Thyroid gland (tissue), 4 donors: Measurements from ENCODE around the gene DYDC2. TPM values are rescaled to one million over a fixed set of nuclear protein-coding genes. Genes with fewer than 3 reads are reported as not detected.
"Not testable (repeated sequence)": the region's sequence is repeated elsewhere in the genome, so short reads cannot be mapped to it uniquely, and the experiment has no call there.

Experiments
- DNase-seq, 2 donors: peaks; one replicate each; pipeline ENCODE4 v3.0.0-alpha.2; 2019
- H3K27ac ChIP-seq, 3 donors: fragments of 200-600 bp; sonication (generic); 1 replicate in 2 of 3; 2 replicates in 1 of 3; pipeline ENCODE4 v1.5.1; 2016 to 2019; ENCODE audit warnings: mild to moderate bottlenecking in 1 of 3, moderate library complexity in 1 of 3
- H3K27me3 ChIP-seq: fragments of 200-600 bp; sonication (generic); one replicate; pipeline ENCODE4 v1.5.1; 2019
- H3K36me3 ChIP-seq, 2 donors: fragments of 200-600 bp; sonication (generic); one replicate each; pipeline ENCODE4 v1.5.1; 2016 to 2019
- H3K4me1 ChIP-seq, 2 donors: fragments of 200-600 bp; sonication (generic); one replicate each; pipeline ENCODE4 v1.5.1; 2017 to 2019
- H3K4me3 ChIP-seq, 3 donors: fragments of 200-600 bp; sonication (generic); replicated peaks in 1 of 3; 1 replicate in 2 of 3; 2 replicates in 1 of 3; pipeline ENCODE4 v1.5.1; 2016; ENCODE audit warnings: mild to moderate bottlenecking in 1 of 3
- H3K9me3 ChIP-seq: fragments of 200-600 bp; sonication (generic); one replicate; pipeline ENCODE4 v1.5.1; 2017
- POLR2A ChIP-seq, 2 donors: fragments of 450-650 bp; IDR thresholded peaks; one replicate each; pipeline ENCODE4 v1.6.1; 2017; ENCODE audit warnings: antibody characterized with exemption in 2 of 2, mild to moderate bottlenecking in 2 of 2, moderate library complexity in 1 of 2
- WGBS, 2 donors: methylation state at CpG; one replicate each; pipeline ENCODE4 v1.1.5; 2017; 5-methylcytosine and 5-hydroxymethylcytosine counted together
- intact Hi-C: fragments of 100-400 bp; cut with DNase I; formaldehyde crosslinking; loops from one replicate; pipeline ENCODE4 v1.15.1; 2023
- total RNA-seq, 4 donors: library from RNA; depleted of rRNA; stranded (reverse); fragments of >200 nt; gene quantifications; one replicate each; pipeline ENCODE4 v1.2.3, GENCODE V29; 2016
- TF ChIP-seq, protein P1 (sequence below), 6 experiments: fragments of 200-600 bp in 3 of 6; fragments of 450-650 bp in 3 of 6; sonication (generic) in 3 of 6; IDR thresholded peaks; one replicate each; pipeline ENCODE4 v1.5.1; 2016 to 2019; ENCODE audit warnings: antibody characterized with exemption in 6 of 6, mild to moderate bottlenecking in 2 of 6, inconsistent platforms in 1 of 6, moderate library complexity in 1 of 6

The DYDC2 gene
- total RNA-seq, 4 donors from 2014 or later = not detected

DNA sequence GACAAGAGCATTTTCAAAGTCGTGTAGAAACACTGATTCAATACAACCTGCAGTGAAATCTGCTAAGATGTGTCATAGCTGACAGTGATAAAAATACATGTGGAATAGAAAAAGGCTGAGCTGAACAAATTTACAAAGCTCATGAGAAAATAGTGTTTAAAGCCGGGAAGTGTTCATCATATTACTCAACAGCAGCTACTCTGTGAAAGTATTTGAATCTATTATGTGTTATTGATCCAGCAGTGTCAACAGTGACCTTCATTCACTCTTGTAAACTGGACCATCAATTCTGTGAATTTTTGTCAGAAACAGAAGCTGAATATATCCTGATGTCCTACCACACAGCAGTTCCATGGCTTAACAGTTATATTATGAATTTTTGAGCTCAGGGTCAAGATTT lies 11.7 kb upstream of the DYDC2 start:
- Histone ChIP-seq H3K4me1 (no peaks in the 10 kb centered on the region), H3K4me3 (no peak overlapping the region), H3K9me3 (no peaks in the 10 kb centered on the region), H3K27ac (no peak overlapping the region), H3K27me3 (no peaks in the 10 kb centered on the region), H3K36me3 (no peaks in the 10 kb centered on the region)
- no peak for DNase-seq
- TF ChIP-seq, protein P1, sequence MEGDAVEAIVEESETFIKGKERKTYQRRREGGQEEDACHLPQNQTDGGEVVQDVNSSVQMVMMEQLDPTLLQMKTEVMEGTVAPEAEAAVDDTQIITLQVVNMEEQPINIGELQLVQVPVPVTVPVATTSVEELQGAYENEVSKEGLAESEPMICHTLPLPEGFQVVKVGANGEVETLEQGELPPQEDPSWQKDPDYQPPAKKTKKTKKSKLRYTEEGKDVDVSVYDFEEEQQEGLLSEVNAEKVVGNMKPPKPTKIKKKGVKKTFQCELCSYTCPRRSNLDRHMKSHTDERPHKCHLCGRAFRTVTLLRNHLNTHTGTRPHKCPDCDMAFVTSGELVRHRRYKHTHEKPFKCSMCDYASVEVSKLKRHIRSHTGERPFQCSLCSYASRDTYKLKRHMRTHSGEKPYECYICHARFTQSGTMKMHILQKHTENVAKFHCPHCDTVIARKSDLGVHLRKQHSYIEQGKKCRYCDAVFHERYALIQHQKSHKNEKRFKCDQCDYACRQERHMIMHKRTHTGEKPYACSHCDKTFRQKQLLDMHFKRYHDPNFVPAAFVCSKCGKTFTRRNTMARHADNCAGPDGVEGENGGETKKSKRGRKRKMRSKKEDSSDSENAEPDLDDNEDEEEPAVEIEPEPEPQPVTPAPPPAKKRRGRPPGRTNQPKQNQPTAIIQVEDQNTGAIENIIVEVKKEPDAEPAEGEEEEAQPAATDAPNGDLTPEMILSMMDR (IDR thresholded peaks at IDR 0.05) = no peak
- no peak for TF ChIP-seq POLR2A (IDR thresholded peaks at IDR 0.05)
- intact Hi-C loops = no loop called here
- 67 to 73% methylated on average over 2 of the region's 2 CpGs for WGBS, 2 donors

DNA sequence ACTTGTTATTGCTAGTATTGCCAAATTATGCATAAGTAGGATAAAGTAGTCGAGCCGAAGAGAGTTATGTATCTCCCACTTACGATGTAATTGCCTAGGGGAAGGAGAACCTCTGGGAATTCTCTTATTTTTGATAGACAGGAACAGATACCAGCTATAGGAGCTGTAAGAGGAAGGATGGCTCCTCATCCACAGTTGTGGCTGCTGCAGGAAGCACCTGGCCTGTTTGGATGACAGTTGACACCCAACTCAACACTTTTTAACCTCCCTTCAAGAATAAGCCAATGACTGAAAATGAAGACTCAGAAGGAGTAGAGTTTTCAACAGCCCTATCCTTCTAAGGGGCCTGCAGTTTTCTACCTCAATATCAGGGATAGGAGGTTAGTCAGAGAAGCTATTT lies 6.3 kb upstream of the DYDC2 start:
- WGBS, 2 donors = 87 to 89% methylated on average over 3 of the region's 3 CpGs
- intact Hi-C loops = no loop called here
- DNase-seq = no peak
- no peaks in the 10 kb centered on the region for H3K4me1 ChIP-seq
- H3K36me3 ChIP-seq = no peaks in the 10 kb centered on the region
- H3K27ac ChIP-seq = no peak overlapping the region
- H3K9me3 ChIP-seq = no peaks in the 10 kb centered on the region
- no peak overlapping the region for H3K4me3 ChIP-seq
- TF ChIP-seq, protein P1 (IDR thresholded peaks at IDR 0.05) = no peak
- no peak for TF ChIP-seq POLR2A (IDR thresholded peaks at IDR 0.05)
- no peaks in the 10 kb centered on the region for H3K27me3 ChIP-seq

DNA sequence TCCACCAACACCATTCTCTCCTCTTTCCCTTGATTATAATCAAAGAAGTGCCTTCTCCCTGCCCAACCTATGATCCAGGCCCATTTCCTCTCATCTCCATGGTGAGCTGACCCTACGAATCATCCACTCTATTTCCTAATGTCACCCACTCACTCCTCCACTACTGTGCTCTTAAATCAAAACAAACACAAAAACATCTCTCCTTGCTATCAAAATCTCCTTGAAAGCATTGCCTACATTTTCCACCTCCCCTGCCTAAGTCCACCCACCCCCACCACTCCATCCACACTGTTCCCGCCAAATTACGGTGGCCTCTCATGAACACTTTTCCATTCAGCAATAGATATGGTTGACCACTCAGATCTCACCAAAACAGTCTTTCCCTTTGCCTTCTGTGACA lies 5.4 kb upstream of the DYDC2 start:
- 94 to 95% methylated on average over 3 of the region's 3 CpGs for WGBS, 2 donors

DNA sequence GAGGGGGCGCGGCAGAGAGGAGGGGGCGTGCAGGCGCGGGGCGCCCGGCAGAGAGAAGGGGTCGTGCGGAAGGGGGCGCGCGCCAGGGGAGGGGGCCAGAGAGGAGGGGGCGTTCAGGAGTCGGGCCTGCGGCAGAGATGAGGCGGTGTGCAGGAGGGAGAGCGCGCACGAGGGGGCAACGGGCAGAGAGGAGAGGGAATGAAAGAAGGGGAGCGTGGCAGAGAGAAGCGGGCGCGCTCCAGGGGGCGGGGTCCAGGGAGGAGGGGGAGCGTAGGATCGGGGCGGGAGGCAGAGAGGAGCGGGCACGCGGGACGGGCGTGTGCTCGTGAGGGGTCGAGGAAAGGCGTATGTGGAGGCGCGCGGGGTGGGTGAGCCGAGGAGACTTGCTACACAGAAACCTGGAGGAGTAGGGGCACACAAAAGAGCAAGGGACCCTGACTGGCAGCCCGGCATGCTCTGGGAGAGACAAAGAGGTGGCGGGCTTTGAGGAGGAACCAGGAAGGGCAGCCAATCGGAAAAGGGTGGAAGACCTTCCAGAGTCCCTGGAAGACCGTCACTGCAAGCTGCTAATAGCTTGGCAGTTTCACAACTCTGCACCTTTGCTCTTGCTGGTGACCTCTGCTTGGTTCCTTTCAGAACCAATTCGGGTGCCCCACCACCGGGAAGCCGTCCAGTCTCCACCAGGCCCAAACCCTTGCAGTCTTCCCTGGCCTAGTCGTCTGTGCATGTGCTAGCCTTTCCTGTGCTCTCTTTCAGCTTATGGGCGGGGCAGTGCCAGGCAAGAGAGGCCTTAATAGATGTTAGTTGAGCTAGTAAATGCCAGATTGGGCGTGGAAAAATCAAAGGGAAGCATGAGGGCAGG lies 639 bp downstream of the DYDC2 start:
- intact Hi-C loops = no loop called here
- peaks cover 4 to 6% of the 10 kb centered on the region in 2 donors for H3K4me1 ChIP-seq
- TF ChIP-seq, protein P1 (IDR thresholded peaks at IDR 0.05) = no peak
- TF ChIP-seq POLR2A (IDR thresholded peaks at IDR 0.05) = no peak
- DNase-seq = peak; percentile 13 to 14
- peak overlapping the region in 1 of 3 donors; percentile 37 for H3K4me3 ChIP-seq
- no peaks in the 10 kb centered on the region for H3K27me3 ChIP-seq
- no peaks in the 10 kb centered on the region for H3K9me3 ChIP-seq
- 9 to 10% methylated on average over 44 to 48 of the region's 50 CpGs for WGBS, 2 donors
- H3K36me3 ChIP-seq = no peaks in the 10 kb centered on the region
- H3K27ac ChIP-seq = no peak overlapping the region

More for the DNA sequence above, 5.4 kb upstream of the DYDC2 start:
- Histone ChIP-seq H3K27ac (no peak overlapping the region), H3K27me3 (no peaks in the 10 kb centered on the region), H3K4me1 (peaks cover 1 to 2% of the 10 kb centered on the region in 2 donors), H3K9me3 (no peaks in the 10 kb centered on the region), H3K4me3 (no peak overlapping the region), H3K36me3 (no peaks in the 10 kb centered on the region)
- TF ChIP-seq, protein P1 (IDR thresholded peaks at IDR 0.05) = no peak
- no peak for TF ChIP-seq POLR2A (IDR thresholded peaks at IDR 0.05)
- no peak for DNase-seq
- intact Hi-C loops = no loop called here

DNA sequence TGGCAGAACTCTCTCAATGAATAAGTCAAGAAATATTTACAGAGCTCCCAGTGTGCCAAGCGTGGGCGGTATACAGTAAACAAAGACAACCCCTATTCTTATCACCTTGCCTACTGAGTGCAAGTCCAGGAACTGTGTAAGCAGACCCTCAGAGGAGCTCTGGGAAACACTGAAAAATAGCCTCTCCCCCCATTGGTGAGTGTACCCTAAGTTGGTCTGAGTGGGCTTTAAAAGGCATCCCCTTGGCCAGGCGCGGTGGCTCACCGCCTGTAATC lies 1.2 kb downstream of the DYDC2 start:
- no peak overlapping the region for H3K4me3 ChIP-seq
- H3K4me1 ChIP-seq = peaks cover 4 to 6% of the 10 kb centered on the region in 2 donors
- no peaks in the 10 kb centered on the region for H3K36me3 ChIP-seq
- no peaks in the 10 kb centered on the region for H3K9me3 ChIP-seq
- H3K27me3 ChIP-seq = no peaks in the 10 kb centered on the region
- intact Hi-C loops = no loop called here
- no peak for DNase-seq
- 98 to 100% methylated on average over 5 of the region's 5 CpGs for WGBS, 2 donors
- TF ChIP-seq, protein P1 (IDR thresholded peaks at IDR 0.05) = no peak
- TF ChIP-seq POLR2A (IDR thresholded peaks at IDR 0.05) = no peak
- no peak overlapping the region for H3K27ac ChIP-seq

DNA sequence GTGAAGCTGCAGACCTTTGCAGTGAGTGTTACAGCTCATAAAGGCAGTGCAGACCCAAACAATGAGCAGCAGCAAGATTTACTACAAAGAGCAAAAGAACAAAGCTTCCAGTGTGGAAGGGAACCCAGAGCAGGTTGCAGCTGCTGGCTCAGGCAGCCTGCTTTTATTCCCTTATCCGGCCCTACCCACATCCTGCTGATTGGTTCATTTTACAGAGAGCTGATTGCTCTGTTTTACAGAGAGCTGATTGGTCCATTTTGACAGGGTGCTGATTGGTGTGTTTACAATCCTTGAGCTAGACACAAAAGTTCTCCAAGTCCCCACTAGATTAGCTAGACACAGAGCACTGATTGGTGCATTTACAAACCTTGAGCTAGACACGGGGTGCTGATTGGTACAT lies 2.3 kb downstream of the DYDC2 start:
- H3K27me3 ChIP-seq, H3K36me3 ChIP-seq, intact Hi-C loops, H3K4me3 ChIP-seq, H3K9me3 ChIP-seq, H3K4me1 ChIP-seq, DNase-seq, H3K27ac ChIP-seq: not testable (repeated sequence)
- WGBS, 2 donors = 58 to 75% methylated on average over 2 of the region's 2 CpGs
